Effector CD8-positive, alpha-beta T cell (primary cell): Measurements from ENCODE around the gene CENATAC.
"Not testable (repeated sequence)": the region's sequence is repeated elsewhere in the genome, so short reads cannot be mapped to it uniquely, and the experiment has no call there.

Experiments
- DNase-seq: peaks from one replicate; lab custom pipeline; 2025; lab: John Stamatoyannopoulos, UW
- total RNA-seq, 4 experiments: gene quantifications; one replicate each; lab custom pipeline; 2026; lab: John Stamatoyannopoulos, UW

CENATAC gene
- 42.7 to 110 (median 79.8) reads per million in 4 experiments for total RNA-seq

GRCh38 chr11:118997627-118998387, at the start of gene CENATAC:
TSS of gene CENATAC (plus strand) at chr11:118998138. CDS start at chr11:118998198, 60 bp downstream.
- peak; percentile 92 for DNase-seq

GRCh38 chr11:118953265-118953664, 44.7 kb upstream of the CENATAC start:
- no peak for DNase-seq

- not testable (repeated sequence) for DNase-seq
Measured at GRCh38 chr11:118953976-118954375, 44.0 kb upstream of the CENATAC start.

GRCh38 chr11:118956094-118956846, 41.7 kb upstream of the CENATAC start, which contains the start of gene UPK2:
TSS of gene UPK2 (plus strand) at chr11:118956298. CDS start at chr11:118956351, 53 bp downstream.
- peak; percentile 83 for DNase-seq

- no peak for DNase-seq
Measured at GRCh38 chr11:118956847-118957469, 41.0 kb upstream of the CENATAC start.

GRCh38 chr11:118957549-118957948, 40.4 kb upstream of the CENATAC start:
- no peak for DNase-seq

- no peak for DNase-seq
Measured at GRCh38 chr11:118957968-118958367, 40.0 kb upstream of the CENATAC start.

- DNase-seq = no peak
Measured at GRCh38 chr11:118958577-118958976, 39.4 kb upstream of the CENATAC start.

- no peak for DNase-seq
Measured at GRCh38 chr11:118961189-118961588, 36.7 kb upstream of the CENATAC start.

GRCh38 chr11:118961591-118961990, 36.3 kb upstream of the CENATAC start:
- DNase-seq = no peak

- not testable (repeated sequence) for DNase-seq
Measured at GRCh38 chr11:118969508-118969907, 28.4 kb upstream of the CENATAC start.

GRCh38 chr11:118971646-118972045, 26.3 kb upstream of the CENATAC start, which contains the start of gene FOXR1:
TSS of gene FOXR1 (plus strand) at chr11:118971761. CDS start at chr11:118971932, 171 bp downstream.
- DNase-seq = no peak

- no peak for DNase-seq
Measured at GRCh38 chr11:118973985-118974384, 24.0 kb upstream of the CENATAC start.

- DNase-seq = no peak
Measured at GRCh38 chr11:118975771-118976709, 21.9 kb upstream of the CENATAC start.

GRCh38 chr11:118979434-118979833, 18.5 kb upstream of the CENATAC start:
- DNase-seq = no peak

GRCh38 chr11:118980191-118980881, 17.6 kb upstream of the CENATAC start:
- DNase-seq = no peak

GRCh38 chr11:118984337-118984736, 13.6 kb upstream of the CENATAC start:
- not testable (repeated sequence) for DNase-seq

- DNase-seq = no peak
Measured at GRCh38 chr11:118984825-118985224, 13.1 kb upstream of the CENATAC start.

GRCh38 chr11:118988280-118988679, 9.7 kb upstream of the CENATAC start:
- DNase-seq = no peak

- not testable (repeated sequence) for DNase-seq
Measured at GRCh38 chr11:118991486-118992038, 6.4 kb upstream of the CENATAC start.
